ENCODE data around the gene GPR31.

GPR31 gene

DNA sequence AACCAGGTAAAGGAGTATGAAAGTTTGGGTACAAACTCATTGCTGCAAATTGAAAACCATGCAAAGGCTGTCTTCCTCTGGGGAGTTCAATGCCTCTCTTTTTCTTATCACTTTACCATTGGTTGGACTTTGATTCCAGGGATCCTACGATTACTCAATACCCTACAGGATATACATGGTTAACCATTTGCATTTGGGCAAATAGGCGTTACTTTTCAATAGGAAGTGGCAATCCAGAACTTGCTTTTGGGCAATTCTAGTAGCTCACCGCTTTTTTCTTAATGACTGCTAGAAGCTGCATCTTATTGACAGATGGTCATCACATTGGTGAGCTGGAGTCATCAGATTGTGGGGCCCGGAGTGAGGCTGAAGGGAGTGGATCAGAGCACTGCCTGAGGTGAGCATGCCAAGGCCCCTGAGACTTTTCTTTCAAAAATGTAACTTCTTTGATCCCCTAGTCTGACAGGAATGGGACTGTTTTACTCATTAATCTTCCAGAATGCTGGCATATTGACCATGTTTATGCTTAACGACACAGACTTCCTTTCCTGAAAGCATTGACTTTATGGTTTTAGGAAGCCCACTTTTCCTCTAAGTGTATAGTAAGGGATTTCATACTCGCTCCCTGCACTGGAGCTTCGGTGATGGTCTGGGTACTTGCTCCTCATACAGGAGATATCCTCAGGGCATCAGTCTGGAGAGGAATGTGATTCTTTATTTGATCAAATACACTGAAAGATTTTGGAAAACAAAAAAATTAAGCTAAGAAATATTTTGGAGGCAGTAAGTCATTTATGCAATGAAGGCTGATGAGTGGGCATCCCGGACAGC lies 34.7 kb downstream of the GPR31 start, which contains the start of gene CCR6:
CCR6 (plus strand) TSS at position 270 of the 831 bp plus-strand sequence. CDS start 13,039 bp downstream, outside the sequence.
- H3K23ac ChIP-seq (ENCODE audit: low read depth, low read length, poor library complexity) = peak within 1 kb of the TSS; percentile 34
- H4K91ac ChIP-seq (ENCODE audit: low read depth, low read length, poor library complexity) = peak within 1 kb of the TSS; percentile 67
- H2BK15ac ChIP-seq (ENCODE audit: low read length) = peak within 1 kb of the TSS; percentile 12
- H3K9ac ChIP-seq (ENCODE audit: low read depth, low read length, poor library complexity) = no peak within 1 kb of the TSS
- no peak within 1 kb of the TSS for H3K27ac ChIP-seq (replicated peaks; ENCODE audit: low read length)
- H2BK120ac ChIP-seq (ENCODE audit: low read depth, low read length) = no peak within 1 kb of the TSS
- no peak within 1 kb of the TSS for H2AFZ ChIP-seq (ENCODE audit: low read length)
- DNase-seq (ENCODE audit: low spot score) = no peak
- no peak within 1 kb of the TSS for H3K4ac ChIP-seq (ENCODE audit: low read length)
- peak within 1 kb of the TSS; percentile 74 for H3K18ac ChIP-seq (ENCODE audit: low read length)
- no peak within 1 kb of the TSS for H3K14ac ChIP-seq (ENCODE audit: low read length)
- H2BK5ac ChIP-seq (ENCODE audit: low read length) = no peak within 1 kb of the TSS
- no peaks in the 10 kb centered on the region for H3K36me3 ChIP-seq (replicated peaks in 1 of 2; ENCODE audit: control insufficient read depth in 2 of 2, insufficient read depth in 2 of 2, low read length in 2 of 2)
- H3K4me1 ChIP-seq (ENCODE audit: control insufficient read depth in 2 of 2, insufficient read depth in 1 of 2, low read depth in 1 of 2, low read length in 2 of 2) = peaks cover 0 to 3% of the 10 kb centered on the region in 2 donors
- no CpG with 5 or more reads among the region's 8 CpGs for whole genome bisulfite sequencing, 2 donors (ENCODE audit: extremely low coverage in 2 of 2, insufficient read length in 2 of 2, insufficient replicate concordance in 1 of 2)
- no peaks in the 10 kb centered on the region for H3K9me3 ChIP-seq (replicated peaks in 1 of 2; ENCODE audit: control insufficient read depth in 2 of 2, insufficient read depth in 1 of 2, low read depth in 1 of 2, low read length in 2 of 2)
- no peak within 1 kb of the TSS for H3K4me2 ChIP-seq (ENCODE audit: insufficient read depth, low read length, poor library complexity, severe bottlenecking)
- H4K8ac ChIP-seq (ENCODE audit: low read depth, low read length) = no peak within 1 kb of the TSS
- no peak within 1 kb of the TSS for H2AK5ac ChIP-seq (ENCODE audit: low read depth, low read length)
- no peak within 1 kb of the TSS for H3K4me3 ChIP-seq (ENCODE audit: low read length in 2 of 2)
- peaks cover 0 to 2% (median 0%) of the 10 kb centered on the region in 3 experiments for H3K27me3 ChIP-seq (ENCODE audit: control insufficient read depth in 3 of 3, insufficient read depth in 3 of 3, low read depth in 1 of 3, low read length in 3 of 3)
- H2BK12ac ChIP-seq (ENCODE audit: low read length) = no peak within 1 kb of the TSS
- no peaks in the 10 kb centered on the region for H3K79me1 ChIP-seq (ENCODE audit: low read depth, low read length)

DNA sequence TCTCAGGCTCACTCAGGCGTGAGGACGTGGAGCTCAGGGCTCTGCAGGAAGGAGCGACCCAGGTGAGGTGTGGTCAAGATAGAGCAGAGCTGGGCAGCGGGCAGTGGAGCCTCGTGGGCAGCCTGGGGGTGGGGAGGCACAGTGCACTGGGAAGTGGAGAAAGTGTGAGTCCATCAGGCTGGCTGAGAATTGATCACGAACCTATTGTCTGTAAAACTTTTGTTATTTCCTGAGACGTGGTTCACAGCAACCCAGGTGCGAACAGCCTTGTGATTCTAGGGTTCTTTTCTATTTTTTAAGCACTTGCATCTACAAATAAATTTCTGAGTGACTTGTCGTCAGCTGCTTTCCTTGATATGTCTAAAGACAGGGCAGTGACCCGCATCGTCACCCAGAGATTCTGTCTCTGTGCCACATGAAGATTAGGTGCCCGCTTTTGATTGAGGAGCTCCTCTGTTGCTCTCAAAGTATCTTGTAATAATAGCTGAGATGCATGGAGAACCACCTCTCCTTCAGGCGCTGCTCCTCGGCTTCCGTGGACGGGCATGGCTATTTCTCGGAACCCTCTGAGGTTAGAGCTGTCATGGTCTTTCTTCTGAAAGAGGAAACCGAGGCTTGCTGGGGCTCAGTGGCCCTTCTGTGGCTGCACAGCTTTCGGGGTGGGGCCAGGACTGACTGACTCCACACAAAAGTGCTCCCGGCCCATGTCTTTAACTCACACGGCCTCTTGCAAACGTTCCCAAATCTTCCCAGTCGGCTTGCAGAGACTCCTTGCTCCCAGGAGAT lies 35.5 kb downstream of the GPR31 start:
- WGBS, 2 donors (ENCODE audit: extremely low coverage in 2 of 2, insufficient read length in 2 of 2, insufficient replicate concordance in 1 of 2) = no CpG with 5 or more reads among the region's 23 CpGs

GRCh38 chr6:167121335-167121841 lies 36.4 kb downstream of the GPR31 start:
- Histone ChIP-seq H3K9me3 (replicated peaks in 1 of 2; ENCODE audit: control insufficient read depth in 2 of 2, insufficient read depth in 1 of 2, low read depth in 1 of 2, low read length in 2 of 2) (no peaks in the 10 kb centered on the region), H4K91ac (ENCODE audit: low read depth, low read length, poor library complexity) (no peak overlapping the region), H3K79me1 (ENCODE audit: low read depth, low read length) (no peaks in the 10 kb centered on the region), H3K4ac (ENCODE audit: low read length) (no peak overlapping the region), H3K36me3 (replicated peaks in 1 of 2; ENCODE audit: control insufficient read depth in 2 of 2, insufficient read depth in 2 of 2, low read length in 2 of 2) (no peaks in the 10 kb centered on the region), H3K4me1 (ENCODE audit: control insufficient read depth in 2 of 2, insufficient read depth in 1 of 2, low read depth in 1 of 2, low read length in 2 of 2) (peaks cover 0 to 3% of the 10 kb centered on the region in 2 donors), H2AFZ (ENCODE audit: low read length) (peak overlapping the region; percentile 25), H2AK5ac (ENCODE audit: low read depth, low read length) (no peak overlapping the region), H3K4me3 (ENCODE audit: low read length in 2 of 2) (no peak overlapping the region), H2BK120ac (ENCODE audit: low read depth, low read length) (no peak overlapping the region), H3K27me3 (ENCODE audit: control insufficient read depth in 3 of 3, insufficient read depth in 3 of 3, low read depth in 1 of 3, low read length in 3 of 3) (peaks cover 0 to 2% (median 0%) of the 10 kb centered on the region in 3 experiments), H3K23ac (ENCODE audit: low read depth, low read length, poor library complexity) (no peak overlapping the region), H4K8ac (ENCODE audit: low read depth, low read length) (no peak overlapping the region), H3K27ac (replicated peaks; ENCODE audit: low read length) (no peak overlapping the region), H3K4me2 (ENCODE audit: insufficient read depth, low read length, poor library complexity, severe bottlenecking) (no peak overlapping the region), H2BK5ac (ENCODE audit: low read length) (no peak overlapping the region), H2BK15ac (ENCODE audit: low read length) (no peak overlapping the region), H3K18ac (ENCODE audit: low read length) (peak overlapping the region; percentile 67), H2BK12ac (ENCODE audit: low read length) (no peak overlapping the region), H3K14ac (ENCODE audit: low read length) (no peak overlapping the region), H3K9ac (ENCODE audit: low read depth, low read length, poor library complexity) (no peak overlapping the region)
- WGBS, 2 donors (ENCODE audit: extremely low coverage in 2 of 2, insufficient read length in 2 of 2, insufficient replicate concordance in 1 of 2) = no CpG with 5 or more reads among the region's 8 CpGs
- DNase-seq (ENCODE audit: low spot score) = no peak

More for the DNA sequence above, 35.5 kb downstream of the GPR31 start:
- Histone ChIP-seq H3K4me2 (ENCODE audit: insufficient read depth, low read length, poor library complexity, severe bottlenecking) (no peak overlapping the region), H3K27ac (replicated peaks; ENCODE audit: low read length) (no peak overlapping the region), H3K23ac (ENCODE audit: low read depth, low read length, poor library complexity) (peak overlapping the region; percentile 34), H3K36me3 (replicated peaks in 1 of 2; ENCODE audit: control insufficient read depth in 2 of 2, insufficient read depth in 2 of 2, low read length in 2 of 2) (no peaks in the 10 kb centered on the region), H3K4ac (ENCODE audit: low read length) (no peak overlapping the region), H2BK12ac (ENCODE audit: low read length) (no peak overlapping the region), H4K8ac (ENCODE audit: low read depth, low read length) (no peak overlapping the region), H2AK5ac (ENCODE audit: low read depth, low read length) (no peak overlapping the region), H3K79me1 (ENCODE audit: low read depth, low read length) (no peaks in the 10 kb centered on the region), H3K18ac (ENCODE audit: low read length) (peak overlapping the region; percentile 74), H4K91ac (ENCODE audit: low read depth, low read length, poor library complexity) (peak overlapping the region; percentile 67), H3K14ac (ENCODE audit: low read length) (no peak overlapping the region), H2BK5ac (ENCODE audit: low read length) (no peak overlapping the region), H3K4me1 (ENCODE audit: control insufficient read depth in 2 of 2, insufficient read depth in 1 of 2, low read depth in 1 of 2, low read length in 2 of 2) (peaks cover 0 to 3% of the 10 kb centered on the region in 2 donors), H3K9ac (ENCODE audit: low read depth, low read length, poor library complexity) (no peak overlapping the region), H3K27me3 (ENCODE audit: control insufficient read depth in 3 of 3, insufficient read depth in 3 of 3, low read depth in 1 of 3, low read length in 3 of 3) (peaks cover 0 to 2% (median 0%) of the 10 kb centered on the region in 3 experiments), H2BK15ac (ENCODE audit: low read length) (peak overlapping the region; percentile 12), H2BK120ac (ENCODE audit: low read depth, low read length) (no peak overlapping the region), H3K4me3 (ENCODE audit: low read length in 2 of 2) (no peak overlapping the region), H2AFZ (ENCODE audit: low read length) (no peak overlapping the region), H3K9me3 (replicated peaks in 1 of 2; ENCODE audit: control insufficient read depth in 2 of 2, insufficient read depth in 1 of 2, low read depth in 1 of 2, low read length in 2 of 2) (no peaks in the 10 kb centered on the region)
- no peak for DNase-seq (ENCODE audit: low spot score)

GRCh38 chr6:167120583-167120903 lies 37.2 kb downstream of the GPR31 start:
- H2BK5ac ChIP-seq (ENCODE audit: low read length) = no peak overlapping the region
- H2AFZ ChIP-seq (ENCODE audit: low read length) = no peak overlapping the region
- no peak overlapping the region for H2AK5ac ChIP-seq (ENCODE audit: low read depth, low read length)
- no peak overlapping the region for H2BK12ac ChIP-seq (ENCODE audit: low read length)
- no peak overlapping the region for H4K8ac ChIP-seq (ENCODE audit: low read depth, low read length)
- H3K4me1 ChIP-seq (ENCODE audit: control insufficient read depth in 2 of 2, insufficient read depth in 1 of 2, low read depth in 1 of 2, low read length in 2 of 2) = peaks cover 0 to 3% of the 10 kb centered on the region in 2 donors
- no peak overlapping the region for H3K27ac ChIP-seq (replicated peaks; ENCODE audit: low read length)
- H3K79me1 ChIP-seq (ENCODE audit: low read depth, low read length) = no peaks in the 10 kb centered on the region
- no peak overlapping the region for H4K91ac ChIP-seq (ENCODE audit: low read depth, low read length, poor library complexity)
- no peaks in the 10 kb centered on the region for H3K9me3 ChIP-seq (replicated peaks in 1 of 2; ENCODE audit: control insufficient read depth in 2 of 2, insufficient read depth in 1 of 2, low read depth in 1 of 2, low read length in 2 of 2)
- no peak overlapping the region for H3K9ac ChIP-seq (ENCODE audit: low read depth, low read length, poor library complexity)
- H3K36me3 ChIP-seq (replicated peaks in 1 of 2; ENCODE audit: control insufficient read depth in 2 of 2, insufficient read depth in 2 of 2, low read length in 2 of 2) = no peaks in the 10 kb centered on the region
- DNase-seq (ENCODE audit: low spot score) = no peak
- H3K14ac ChIP-seq (ENCODE audit: low read length) = no peak overlapping the region
- no peak overlapping the region for H2BK15ac ChIP-seq (ENCODE audit: low read length)
- H3K4ac ChIP-seq (ENCODE audit: low read length) = no peak overlapping the region
- peaks cover 0 to 2% (median 0%) of the 10 kb centered on the region in 3 experiments for H3K27me3 ChIP-seq (ENCODE audit: control insufficient read depth in 3 of 3, insufficient read depth in 3 of 3, low read depth in 1 of 3, low read length in 3 of 3)
- no peak overlapping the region for H3K23ac ChIP-seq (ENCODE audit: low read depth, low read length, poor library complexity)
- H3K4me2 ChIP-seq (ENCODE audit: insufficient read depth, low read length, poor library complexity, severe bottlenecking) = no peak overlapping the region
- no peak overlapping the region for H3K18ac ChIP-seq (ENCODE audit: low read length)
- no CpG with 5 or more reads among the region's 1 CpG for WGBS, 2 donors (ENCODE audit: extremely low coverage in 2 of 2, insufficient read length in 2 of 2, insufficient replicate concordance in 1 of 2)
- no peak overlapping the region for H3K4me3 ChIP-seq (ENCODE audit: low read length in 2 of 2)
- H2BK120ac ChIP-seq (ENCODE audit: low read depth, low read length) = no peak overlapping the region
